GM19238 (cell line): ENCODE results near the gene CDKN2B.
"Not testable (repeated sequence)": the region's sequence is repeated elsewhere in the genome, so short reads cannot be mapped to it uniquely, and the experiment has no call there.

Experiments used
- DNase-seq: peaks from one replicate; pipeline ENCODE4 v3.0.0; 2011; ENCODE audit warnings: low spot score; ENCODE audit not compliant: insufficient read length

CDKN2B gene

DNA sequence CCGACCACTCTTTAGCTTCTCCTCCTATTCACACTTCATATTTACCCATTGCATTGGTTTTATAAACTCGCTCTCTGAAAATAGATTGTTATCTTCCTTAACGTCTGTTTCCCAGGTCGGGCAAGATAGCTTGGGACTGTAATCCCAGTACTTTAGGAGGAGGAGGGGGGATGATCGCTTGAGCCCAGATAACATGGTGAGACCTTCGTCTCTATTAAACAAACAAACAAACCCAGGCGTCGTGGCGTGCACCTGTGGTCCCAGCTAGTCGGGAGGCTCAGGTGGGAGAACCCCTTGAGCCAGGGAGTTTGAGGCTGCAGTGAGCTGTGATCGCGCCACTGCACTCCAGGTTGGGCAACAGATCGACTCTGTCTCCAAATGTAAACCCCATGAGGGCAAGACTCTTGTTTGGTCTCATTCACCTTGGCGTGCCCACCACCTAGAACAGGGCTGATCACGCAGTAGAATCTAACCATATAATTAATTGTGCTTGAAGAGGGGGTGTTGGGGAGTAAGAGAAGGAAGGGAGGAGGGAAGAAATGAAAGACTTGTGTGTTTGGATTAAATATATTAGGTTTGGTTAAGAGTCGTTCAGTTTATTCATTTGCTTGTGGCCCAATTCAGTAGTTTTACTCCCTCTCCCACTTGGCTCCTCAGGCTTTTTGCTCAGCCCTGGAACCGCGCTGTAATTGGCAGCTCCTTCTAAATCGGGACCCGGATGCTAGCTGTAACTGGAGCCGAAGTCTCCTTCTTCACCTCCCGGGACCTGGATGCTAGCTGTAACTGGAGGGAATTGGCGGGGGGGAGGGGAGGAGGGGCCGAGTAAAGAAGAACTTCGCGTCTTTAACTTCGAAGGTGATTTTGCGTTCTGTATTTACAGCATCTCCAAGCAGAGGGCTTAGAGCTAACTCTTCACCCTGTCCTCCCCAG, 39.8 kb downstream of the CDKN2B start:
- DNase-seq, result no peak

DNA sequence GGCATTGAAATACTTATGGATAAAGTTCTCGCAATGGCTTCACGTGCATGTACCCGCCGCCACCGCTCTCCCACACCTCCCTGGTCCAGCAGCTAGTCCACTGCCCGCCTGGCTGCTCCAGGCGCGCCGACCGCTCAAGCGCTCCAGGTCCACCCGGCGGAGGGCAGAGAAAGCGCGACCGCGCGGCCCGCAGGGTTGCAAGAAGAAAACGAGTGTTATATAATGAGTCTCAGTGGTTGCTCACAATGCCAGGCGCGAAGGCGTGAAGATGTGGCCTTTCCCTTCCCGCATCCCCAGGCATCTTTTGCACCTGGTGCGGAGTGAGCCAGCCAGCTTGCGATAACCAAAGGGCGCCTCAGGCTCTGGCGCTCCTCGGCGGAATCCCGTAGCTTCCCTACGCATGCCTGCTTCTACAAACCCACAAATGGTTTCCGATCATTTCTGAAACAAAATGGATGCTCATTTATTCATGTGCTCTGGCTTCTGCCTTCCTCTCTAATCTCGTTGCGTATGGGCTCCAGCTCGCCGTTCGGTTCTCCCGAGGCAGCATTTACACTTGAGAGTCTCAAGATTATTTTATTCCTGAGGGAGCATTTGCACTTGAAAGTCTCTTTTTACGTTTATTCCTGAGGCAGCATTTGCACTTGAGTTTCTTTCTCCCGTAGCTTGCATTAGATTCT, 40.6 kb downstream of the CDKN2B start:
- no peak for DNase-seq

DNA sequence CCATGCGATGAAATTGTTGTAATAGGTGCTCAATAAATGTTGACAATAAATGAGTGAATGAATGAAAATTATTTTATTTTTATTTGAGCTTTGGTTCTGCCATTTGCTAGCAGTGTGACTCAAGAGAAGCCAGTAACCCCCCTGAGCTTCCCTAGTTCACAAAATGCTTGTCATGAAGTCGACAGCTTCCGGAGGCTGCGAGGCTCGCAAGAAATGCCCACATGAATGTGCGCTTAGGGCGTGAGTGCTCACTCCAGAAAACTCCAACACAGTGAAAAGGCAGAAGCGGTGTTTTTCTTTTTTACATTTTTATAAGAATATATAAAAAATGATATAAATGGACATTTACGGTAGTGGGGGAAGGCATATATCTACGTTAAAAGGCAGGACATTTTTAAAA, 41.4 kb downstream of the CDKN2B start:
- no peak for DNase-seq

DNA sequence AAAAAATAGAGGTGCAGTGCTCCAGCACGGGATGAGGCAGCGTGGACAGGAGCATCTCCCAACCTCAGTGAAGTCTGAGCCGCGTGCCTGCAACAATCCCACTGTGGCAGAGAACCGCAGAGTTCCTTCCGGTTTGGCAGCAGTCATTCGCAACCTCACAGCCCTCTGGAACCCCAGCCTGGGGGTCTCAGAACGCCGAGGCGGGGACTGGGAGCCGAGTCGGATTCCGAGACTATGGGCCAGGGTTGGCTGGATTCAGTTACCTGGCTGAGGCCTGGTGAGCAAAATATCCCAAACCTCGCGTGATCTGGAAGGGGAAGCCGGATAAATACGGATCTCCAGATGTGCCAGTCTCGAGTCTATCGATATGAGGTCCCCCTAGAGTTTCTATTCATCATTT, 41.9 kb downstream of the CDKN2B start:
- DNase-seq, result no peak

DNA sequence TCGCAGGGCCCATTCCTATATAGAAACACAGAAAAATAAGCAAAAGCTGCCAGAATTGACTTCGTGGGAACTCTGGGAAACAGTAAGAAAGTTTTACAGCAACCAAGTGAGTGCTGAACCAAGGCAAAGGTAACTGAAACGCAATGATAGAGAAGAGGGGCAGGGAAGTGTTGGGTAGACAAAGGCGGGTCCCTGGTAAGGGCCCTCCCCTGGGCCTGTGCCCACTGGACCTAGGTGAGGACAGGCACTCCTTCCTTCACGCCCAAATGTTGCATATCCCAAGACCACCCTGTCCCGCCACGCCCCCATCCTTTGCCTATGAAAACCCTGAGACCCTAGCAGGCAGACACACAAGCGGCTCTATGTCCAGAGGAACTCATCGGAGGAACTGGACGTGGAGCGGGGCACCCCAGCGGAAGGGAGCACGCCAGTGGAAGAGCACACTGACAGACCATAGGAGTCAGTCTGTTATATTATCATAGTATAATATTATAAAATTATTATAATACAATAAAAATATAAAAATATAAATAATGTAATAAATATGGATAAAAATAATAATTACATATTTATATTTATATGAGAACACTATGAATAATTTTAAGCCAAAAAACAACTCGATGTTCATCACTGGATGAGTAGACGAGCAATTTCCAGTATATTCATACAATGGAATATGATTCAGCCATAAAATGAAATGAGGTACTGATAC, 42.8 kb downstream of the CDKN2B start:
- DNase-seq, result no peak

DNA sequence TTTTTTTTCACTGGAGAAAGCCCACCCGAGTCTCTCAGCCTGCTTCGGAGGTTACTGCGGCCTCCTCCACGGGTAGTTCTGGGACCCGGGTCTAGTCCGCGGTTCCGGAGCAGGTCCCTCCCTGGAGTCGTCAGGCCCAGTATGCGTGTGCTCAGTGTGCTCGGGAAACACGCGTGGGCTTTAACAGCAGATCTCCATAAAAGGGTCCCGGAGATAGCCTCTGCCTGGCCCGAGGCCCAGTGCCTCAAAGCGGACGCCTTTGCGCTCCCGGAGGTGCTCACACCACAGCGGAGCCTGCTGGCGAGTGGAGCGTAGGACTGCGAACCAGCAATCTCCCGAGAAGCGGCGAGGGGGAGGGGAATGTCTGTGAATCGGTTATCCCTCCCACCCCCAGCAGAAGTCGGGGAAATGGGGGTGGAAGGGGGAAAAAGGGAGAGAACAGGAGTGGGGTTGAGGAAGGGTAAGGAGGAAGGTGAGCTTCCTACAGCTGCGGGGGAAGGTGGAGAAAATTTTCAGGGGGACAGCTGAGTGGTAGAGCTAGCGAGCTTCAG, 43.6 kb downstream of the CDKN2B start:
- peak; percentile 58 for DNase-seq

DNA sequence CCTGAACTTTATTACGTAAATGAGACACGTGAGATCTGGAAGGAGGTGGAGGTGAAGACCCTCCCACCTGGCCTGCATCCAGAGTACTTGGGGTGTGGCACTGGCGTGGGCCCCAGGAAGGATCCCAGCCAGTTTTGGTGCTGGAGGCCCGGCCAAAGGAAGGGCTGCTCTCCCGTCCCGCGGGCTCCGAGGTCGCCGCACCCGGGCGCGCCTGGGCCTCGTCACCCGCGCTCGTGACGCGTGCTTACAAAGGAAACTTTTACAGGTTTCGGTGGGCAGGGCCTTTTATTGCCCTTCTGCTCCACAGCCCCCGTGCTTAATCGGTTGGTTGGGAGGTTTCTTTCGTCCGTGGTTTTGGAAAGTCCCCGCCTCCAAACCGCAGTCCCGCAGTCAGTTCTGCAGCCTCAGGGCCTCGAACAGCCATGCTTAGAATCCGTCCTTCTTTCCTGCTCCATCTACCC, 44.1 kb downstream of the CDKN2B start:
- DNase-seq, result peak; percentile 32

DNA sequence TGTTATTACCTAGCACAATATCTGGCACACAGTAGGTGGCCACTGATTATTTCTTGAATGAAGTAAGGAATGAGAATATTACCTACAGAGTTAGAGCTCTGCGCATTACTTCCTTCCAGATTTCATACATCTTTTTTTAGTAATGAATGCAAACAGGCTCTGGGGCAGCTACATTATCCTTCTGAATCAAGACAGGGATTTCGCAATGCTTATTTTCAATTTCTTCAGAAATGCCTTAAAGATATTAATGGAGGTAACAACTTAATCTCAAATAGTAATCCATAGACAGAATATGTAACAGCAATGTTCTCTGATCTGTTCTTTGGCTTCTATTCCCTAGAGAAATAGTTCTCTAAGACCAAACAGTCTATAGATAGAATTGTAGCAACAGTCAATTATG, 47.5 kb downstream of the CDKN2B start:
- no peak for DNase-seq

DNA sequence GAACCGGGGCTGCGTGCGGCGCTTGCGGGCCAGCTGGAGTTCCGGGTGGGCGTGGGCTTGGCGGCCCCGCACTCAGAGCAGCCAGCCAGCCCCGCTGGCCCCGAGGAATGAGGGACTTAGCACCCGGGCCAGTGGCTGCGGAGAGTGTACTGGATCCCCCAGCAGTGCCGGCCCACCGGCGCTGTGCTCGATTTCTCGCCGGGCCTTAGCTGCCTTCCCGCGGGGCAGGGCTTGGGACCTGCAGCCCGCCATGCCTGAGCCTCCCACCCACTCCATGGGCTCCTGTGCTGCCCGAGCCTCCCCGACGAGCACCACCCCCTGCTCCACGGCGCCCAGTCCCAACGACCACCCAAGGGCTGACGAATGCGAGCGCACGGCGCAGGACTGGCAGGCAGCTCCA, 49.8 kb downstream of the CDKN2B start:
- DNase-seq, result not testable (repeated sequence)

DNA sequence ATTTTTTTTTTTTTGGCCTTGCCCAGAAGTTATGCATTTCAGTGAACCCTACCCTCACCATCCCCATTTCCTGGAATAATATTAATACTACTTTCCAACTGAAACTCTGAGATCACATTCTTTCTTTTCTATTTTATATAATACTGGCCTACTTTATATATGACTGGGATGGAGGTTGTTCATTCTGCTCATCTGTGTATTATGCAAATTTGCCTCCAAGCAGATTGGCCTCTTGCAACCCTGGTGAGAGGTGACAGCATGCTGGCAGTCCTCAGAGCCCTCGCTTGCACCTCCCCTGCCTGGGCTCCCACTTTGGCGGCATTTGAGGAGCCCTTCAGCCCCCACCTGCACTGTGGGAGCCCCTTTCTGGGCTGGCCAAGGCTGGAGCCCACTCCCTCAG, 50.3 kb downstream of the CDKN2B start:
- DNase-seq, result no peak
